Measurements from ENCODE around the gene DLGAP1.

- TF ChIP-seq TAF1 (IDR thresholded peaks at IDR 0.05; ENCODE audit: low read depth) (no peak), CTCF (IDR thresholded peaks at IDR 0.05; ENCODE audit: poor library complexity, severe bottlenecking) (no peak), REST (IDR thresholded peaks at IDR 0.05; ENCODE audit: borderline replicate concordance) (no peak), EP300 (conservative IDR thresholded peaks at IDR 0.05; ENCODE audit: poor library complexity, severe bottlenecking) (no peak), EZH2 (IDR thresholded peaks at IDR 0.05; ENCODE audit: borderline replicate concordance, insufficient read depth, low read length, poor library complexity, severe bottlenecking) (no peak), POLR2AphosphoS5 (IDR thresholded peaks at IDR 0.05) (no peak), RAD21 (conservative IDR thresholded peaks at IDR 0.05) (no peak), SMC3 (conservative IDR thresholded peaks at IDR 0.05; ENCODE audit: poor library complexity) (no peak)
Measured at GRCh38 chr18:4231260-4231659, 223.8 kb downstream of the DLGAP1 start.

Measured in neural cell (in vitro differentiated cells).